Activated CD4-positive, alpha-beta T cell treated with anti-CD3 and anti-CD28 coated beads, Interleukin-2, amount 50 U/mL, for 48 hours (primary cell): ENCODE measurements around the gene SURF4.
"Not testable (repeated sequence)": the region's sequence is repeated elsewhere in the genome, so short reads cannot be mapped to it uniquely, and the experiment has no call there.

ENCODE experiments used
- DNase-seq, 2 experiments: peaks; one replicate each; pipeline ENCODE4 v3.0.0-alpha.2; 2020

SURF4 gene

DNA sequence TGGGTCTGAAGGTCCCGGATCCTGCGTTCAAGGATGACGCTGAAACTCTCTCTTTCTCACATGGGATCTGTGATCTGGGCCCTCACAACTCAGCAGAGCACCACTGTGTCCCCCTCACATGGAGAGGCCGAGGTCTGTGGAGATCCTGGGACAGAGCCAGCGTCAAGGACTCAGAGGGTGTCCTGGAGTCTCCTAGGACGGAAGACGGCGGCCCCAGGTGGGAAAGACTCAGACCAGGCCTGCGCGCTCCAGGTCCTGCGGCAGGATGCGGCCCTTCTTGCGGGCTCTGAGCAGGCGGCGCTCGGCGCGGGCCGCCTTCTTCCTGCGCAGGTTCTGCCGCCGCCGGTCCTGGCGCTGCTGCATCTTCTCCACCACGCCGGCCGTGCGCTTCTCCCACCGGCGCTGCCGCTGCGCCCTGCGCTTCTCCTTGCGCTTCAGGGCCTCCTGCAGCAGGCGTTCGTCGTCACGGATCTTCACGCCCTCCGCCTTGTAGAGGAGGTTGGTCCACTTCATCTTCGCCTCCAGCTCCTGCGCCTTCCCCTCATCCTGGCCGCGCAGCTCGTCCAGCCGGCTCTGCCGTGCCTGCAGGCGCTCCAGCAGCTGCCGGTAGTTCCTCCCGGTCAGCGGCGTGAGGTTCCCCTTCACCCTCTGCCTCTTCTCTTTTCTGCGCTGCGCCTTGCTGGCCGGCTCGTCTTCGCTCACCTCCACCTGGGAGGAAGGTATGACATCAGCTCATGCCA is 44.0 kb downstream of the SURF4 start:
- DNase-seq, result no peak

DNA sequence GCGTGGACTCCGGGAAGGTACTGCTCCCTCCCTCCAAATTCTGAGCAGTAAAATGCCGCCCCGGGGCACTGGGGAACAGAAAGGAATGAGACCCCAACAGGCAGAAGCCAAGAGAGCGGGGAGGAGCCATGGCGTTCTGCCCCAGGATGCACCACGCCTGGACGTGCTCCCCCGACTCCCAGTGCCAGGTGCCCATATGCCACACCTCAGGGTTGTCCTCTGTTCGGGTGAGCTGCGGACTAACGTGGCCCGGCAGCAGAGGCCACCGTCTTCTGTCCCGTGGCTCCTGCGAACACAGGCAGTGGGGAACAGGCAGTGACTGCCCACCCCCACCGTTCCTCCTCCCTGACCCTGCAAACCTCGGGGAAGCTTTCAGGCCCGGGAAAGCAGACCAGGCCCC is 44.6 kb downstream of the SURF4 start:
- no peak for DNase-seq

DNA sequence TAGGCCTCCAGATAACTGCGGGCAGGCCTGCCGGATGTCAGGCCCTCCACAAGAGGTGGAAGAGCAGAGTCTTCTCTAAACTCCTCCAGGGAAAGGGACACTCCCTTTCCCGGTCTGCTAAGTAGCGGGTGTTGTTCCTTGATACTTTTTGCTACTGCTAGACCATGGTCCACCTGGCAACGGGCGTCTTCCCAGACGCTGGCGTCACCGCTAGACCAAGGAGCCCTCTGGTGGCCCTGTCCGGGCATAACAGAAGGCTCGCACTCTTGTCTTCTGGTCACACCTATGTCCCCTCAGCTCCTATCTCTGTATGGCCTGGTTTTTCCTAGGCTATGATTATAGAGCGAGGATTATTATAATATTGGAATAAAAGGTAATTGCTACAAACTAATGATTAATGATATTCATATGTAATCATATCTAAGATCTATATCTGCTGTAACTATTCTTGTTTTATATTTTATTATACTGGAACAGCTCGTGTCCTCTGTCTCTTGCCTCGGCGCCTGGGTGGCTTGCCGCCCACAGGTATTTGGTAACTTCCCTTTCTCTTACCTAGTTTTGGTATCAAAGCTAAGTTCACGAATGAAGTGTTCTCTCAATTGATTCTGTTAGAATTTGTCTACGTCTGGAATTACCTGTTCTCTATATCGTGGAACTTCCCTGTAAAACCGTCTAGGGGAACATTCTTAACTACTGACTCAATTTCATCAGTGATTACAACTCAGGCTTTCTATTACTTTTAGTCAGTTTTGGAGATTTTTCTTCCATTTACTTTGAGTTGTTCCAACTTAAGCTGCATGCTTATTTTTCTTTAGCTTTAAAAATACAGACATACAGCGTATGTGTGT is 46.3 kb downstream of the SURF4 start:
- DNase-seq, result not testable (repeated sequence)

DNA sequence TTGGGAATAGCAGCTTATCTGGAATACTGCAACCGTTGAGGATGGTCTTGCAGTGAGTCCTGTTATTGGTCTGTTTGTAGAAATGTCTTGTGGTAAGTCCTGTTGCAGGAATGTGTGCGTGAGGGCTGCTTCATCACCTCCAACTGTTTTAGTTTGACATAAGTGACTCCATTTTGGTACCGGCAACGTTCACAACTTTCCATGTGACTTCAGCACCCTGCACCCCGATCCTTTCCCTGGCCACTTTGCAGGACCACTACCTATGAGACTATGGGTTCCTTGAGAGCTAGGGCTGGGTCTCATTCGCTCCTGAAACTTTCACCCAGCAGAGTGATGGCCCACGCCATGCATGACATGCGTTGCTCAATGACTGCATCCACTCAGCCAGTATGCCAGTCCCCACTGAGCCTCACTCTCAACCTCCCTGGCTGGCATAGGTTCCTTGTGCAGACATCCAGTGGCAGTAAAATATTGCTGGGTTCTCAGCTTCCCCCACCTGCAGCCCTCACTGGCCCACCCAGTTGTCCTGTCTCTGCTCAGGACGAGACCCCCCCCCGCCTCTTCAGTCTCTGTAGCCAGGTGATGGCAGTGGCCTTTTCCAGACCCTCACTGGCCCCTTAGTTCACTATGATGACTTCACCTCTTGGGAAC is 47.9 kb downstream of the SURF4 start:
- no peak for DNase-seq

DNA sequence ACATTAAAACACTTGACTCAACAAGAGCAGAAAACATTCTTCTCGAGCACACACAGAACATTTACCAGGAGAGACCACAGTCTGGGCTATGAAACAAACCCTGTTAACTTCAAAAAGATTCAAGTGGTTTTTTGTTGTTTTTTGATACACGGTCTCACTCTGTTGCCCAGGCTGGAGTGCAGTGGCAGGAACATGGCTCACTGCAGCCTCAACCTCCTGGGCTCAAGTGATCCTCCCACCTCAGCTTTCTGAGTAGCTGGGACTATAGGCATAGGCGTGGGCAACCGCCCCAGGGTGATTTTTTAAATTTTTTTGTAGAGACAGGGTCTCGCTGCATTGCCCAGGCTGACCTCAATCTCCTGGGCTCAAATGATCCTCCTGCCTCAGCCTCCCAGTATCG is 48.8 kb downstream of the SURF4 start:
- not testable (repeated sequence) for DNase-seq

DNA sequence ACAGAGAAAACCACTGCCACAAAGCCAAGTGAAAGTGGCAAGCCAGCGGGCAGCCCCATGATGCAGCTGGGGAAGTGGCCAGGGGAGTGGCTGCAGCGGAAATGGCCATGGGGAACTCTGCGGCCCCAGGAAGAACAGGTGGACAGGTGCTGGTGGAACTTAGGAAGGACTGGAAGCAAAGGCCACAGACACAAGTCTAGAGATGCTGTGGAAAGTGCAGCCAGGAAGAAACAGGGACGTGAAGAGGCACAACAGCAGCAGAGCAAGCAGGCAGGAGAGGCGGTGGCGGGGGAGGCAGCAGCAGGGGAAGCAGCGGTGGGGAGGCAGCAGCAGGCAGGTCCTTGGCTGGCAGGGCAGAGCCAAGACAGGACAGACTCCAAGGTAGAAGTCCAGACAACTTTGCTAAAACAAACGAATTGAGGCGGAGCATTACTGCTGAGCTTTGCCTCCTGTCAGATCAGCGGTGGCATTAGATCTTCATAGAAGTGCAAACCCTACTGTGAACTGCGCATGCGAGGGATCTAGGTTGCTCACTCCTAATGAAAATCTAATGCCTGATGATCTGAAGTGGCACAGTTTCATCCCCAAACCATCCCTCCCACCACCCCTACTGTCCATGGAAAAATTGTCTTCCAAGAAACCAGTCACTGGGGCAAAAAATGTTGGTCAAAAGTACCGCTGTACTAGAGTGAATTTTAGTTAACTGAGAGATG is 51.7 kb downstream of the SURF4 start:
- DNase-seq, result no peak

DNA sequence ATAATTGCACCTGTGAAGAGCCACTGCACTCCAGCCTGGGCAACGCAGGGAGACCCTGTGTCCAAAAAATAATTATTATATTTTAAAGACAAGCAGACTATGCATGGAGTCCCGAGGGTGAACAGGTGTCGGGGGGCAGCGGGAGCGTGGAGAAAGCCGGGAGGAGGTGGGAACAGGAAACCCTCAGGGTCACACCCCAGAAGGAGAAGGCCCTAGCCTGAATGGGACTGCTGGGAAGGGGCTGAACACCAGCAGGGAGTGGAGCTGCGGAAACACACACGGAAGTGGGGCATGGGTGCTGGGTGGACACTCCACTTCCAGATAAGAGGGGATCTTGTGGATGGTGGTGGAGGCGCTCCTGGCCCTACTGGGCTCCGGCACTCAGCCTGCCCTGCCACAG is 52.6 kb downstream of the SURF4 start:
- DNase-seq, result no peak

DNA sequence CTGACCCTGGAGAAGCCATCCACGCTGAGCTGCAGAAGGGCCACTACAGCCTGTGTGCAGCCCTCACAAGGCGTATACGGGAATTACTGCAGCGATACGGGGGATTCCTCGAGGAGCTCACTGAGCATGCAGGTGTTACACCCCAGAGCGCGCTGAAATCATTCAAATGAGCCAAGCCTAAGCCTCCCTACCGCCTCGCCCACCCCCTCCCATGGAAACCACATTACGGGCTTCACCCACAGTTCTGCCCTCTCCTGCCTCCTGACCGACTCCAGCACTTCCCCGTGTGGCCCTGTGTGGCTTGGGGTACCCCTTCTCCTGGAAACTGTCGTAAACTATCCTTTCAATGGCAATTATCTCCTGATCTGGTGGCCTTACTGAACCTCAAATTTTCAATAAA is 53.2 kb downstream of the SURF4 start:
- no peak for DNase-seq

DNA sequence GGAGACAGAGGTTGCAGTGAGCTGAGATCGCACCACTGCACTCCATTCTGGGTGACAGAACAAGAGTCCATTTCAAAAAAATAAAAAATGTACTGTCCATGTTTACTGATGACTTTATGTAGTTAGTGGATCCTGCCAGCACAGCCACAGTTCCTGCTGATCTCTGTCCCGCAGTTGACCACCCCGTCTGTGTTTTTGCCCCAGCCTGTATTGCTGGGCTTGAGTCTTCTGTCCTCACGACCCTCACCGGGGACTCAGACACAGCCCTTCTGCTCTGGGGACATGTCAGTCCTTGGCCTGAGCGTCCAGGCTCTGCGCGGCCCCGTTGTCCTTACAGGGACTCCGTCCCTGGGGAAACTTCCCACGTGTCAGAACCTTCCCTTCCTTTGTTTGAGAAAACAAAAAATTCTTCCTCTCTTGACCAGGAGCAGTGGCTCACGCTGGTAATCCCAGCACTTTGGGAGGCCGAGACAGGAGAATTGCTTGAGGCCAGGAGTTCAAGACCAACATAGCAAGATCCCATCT is 54.4 kb downstream of the SURF4 start:
- DNase-seq, result no peak

DNA sequence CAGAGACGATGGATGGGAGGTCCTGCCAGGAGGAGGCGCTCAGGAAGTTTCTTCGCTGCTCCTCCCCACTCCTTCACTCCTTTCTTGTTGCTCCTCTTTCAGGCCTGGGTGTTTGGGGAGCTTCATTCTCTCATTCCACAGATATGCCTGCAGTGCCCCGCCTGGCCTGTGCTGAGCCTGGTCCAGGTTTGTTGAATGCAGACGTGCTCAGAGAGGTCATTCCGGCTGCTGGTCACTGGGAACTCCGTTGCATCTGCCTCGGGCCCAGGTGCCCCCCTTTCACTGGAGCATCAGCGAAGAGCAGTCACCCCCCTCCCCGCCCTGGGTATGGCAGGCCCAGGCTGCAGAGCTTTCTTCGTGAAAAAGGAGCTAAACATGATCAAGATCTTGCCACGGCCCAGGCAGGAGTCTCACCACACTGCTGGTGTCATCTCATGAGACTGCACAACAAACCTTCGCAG is 55.4 kb downstream of the SURF4 start:
- no peak for DNase-seq

DNA sequence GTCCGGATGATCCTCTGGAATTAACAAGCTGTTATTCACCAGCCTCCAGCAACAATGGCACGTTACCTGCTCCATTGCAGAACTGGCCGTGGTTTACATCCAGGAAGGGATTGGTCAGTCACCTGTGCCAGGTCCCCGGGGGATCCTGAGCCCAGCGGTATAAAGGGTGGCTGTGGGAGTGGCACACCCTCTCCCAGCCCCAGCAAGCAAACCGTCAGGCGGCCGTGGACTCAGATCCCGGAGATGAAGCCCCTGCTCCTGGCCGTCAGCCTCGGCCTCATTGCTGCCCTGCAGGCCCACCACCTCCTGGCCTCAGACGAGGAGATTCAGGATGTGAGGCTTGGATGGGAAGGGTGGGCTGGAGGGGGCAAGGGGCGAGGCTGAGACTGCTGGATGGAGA is 58.3 kb downstream of the SURF4 start:
- DNase-seq, result not testable (repeated sequence)

DNA sequence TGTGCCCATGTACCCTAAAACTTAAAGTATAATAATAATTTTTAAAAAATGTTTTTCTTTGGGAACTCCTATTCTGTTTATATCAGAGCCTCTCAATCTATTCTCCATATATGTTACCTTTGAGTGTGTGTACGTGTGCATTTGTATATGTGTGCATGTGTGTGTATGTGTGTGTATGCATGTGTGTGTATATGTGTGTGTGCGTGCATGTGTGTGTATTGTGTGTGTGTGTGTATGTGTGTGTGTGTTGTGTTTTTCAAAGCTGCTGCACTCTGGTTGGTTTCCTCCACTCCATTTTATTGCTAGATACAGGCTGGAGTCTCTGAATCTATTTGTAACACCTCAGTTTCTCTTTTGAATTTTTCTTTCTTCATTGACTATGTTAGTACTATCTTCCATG is 59.9 kb downstream of the SURF4 start:
- no peak for DNase-seq
